Prostate gland (tissue), 2 donors: ENCODE data around the gene FOXO1. TPM values are rescaled to one million over a fixed set of nuclear protein-coding genes. Genes with fewer than 3 reads are reported as not detected.

Source experiments
- DNase-seq: peaks from one replicate; pipeline ENCODE4 v3.0.0-alpha.2; 2019; ENCODE audit warnings: low spot score
- H3K27ac ChIP-seq, 2 donors: fragments of 200-600 bp; sonication (generic); 2 replicates each; pipeline ENCODE4 v1.5.1; 2017 to 2019
- H3K27me3 ChIP-seq: fragments of 200-600 bp; sonication (generic); replicated peaks from 2 replicates; pipeline ENCODE4 v1.5.1; 2019; ENCODE audit not compliant: insufficient read depth
- H3K36me3 ChIP-seq, 2 donors: fragments of 200-600 bp; sonication (generic); 1 replicate in 1 of 2; 2 replicates in 1 of 2; pipeline versions ENCODE4 v1.5.1 to v1.8.1; 2017 to 2019
- H3K4me1 ChIP-seq: fragments of 200-600 bp; sonication (generic); replicated peaks from 2 replicates; pipeline ENCODE4 v1.5.1; 2019
- H3K4me3 ChIP-seq, 2 donors: fragments of 200-600 bp; sonication (generic); 2 replicates each; pipeline ENCODE4 v1.5.1; 2017 to 2019
- H3K9me3 ChIP-seq: fragments of 200-600 bp; sonication (generic); 2 replicates; pipeline ENCODE4 v1.5.1; 2017
- POLR2A ChIP-seq: fragments of 450-650 bp; IDR thresholded peaks from one replicate; pipeline ENCODE4 v1.6.1; 2016; ENCODE audit warnings: antibody characterized with exemption, mild to moderate bottlenecking
- POLR2AphosphoS5 ChIP-seq: sonication (generic); formaldehyde crosslinking; IDR thresholded peaks from one replicate; pipeline ENCODE4 v1.6.1; 2017; ENCODE audit warnings: antibody characterized with exemption
- WGBS: methylation state at CpG from one replicate; pipeline ENCODE4 v1.1.5; 2018; 5-methylcytosine and 5-hydroxymethylcytosine counted together
- intact Hi-C: fragments of 100-400 bp; cut with DNase I; formaldehyde crosslinking; loops from one replicate; pipeline ENCODE4 v1.14.2; 2022
- total RNA-seq, 2 donors: library from RNA; depleted of rRNA; stranded (reverse); fragments of >200 nt; gene quantifications; one replicate each; pipeline ENCODE4 v1.1.0, GENCODE V29; 2016
- TF ChIP-seq, protein P1 (sequence below), 4 experiments: fragments of 200-600 bp in 2 of 4; fragments of 450-650 bp in 2 of 4; sonication (generic) in 2 of 4; IDR thresholded peaks; 1 replicate in 3 of 4; 2 replicates in 1 of 4; pipeline ENCODE4 v1.5.1; 2016 to 2019; ENCODE audit warnings: antibody characterized with exemption in 4 of 4, mild to moderate bottlenecking in 2 of 4, moderate library complexity in 2 of 4

Gene FOXO1
- total RNA-seq, 2 donors from 2014 or later: 23.5 to 46.1 TPM

DNA sequence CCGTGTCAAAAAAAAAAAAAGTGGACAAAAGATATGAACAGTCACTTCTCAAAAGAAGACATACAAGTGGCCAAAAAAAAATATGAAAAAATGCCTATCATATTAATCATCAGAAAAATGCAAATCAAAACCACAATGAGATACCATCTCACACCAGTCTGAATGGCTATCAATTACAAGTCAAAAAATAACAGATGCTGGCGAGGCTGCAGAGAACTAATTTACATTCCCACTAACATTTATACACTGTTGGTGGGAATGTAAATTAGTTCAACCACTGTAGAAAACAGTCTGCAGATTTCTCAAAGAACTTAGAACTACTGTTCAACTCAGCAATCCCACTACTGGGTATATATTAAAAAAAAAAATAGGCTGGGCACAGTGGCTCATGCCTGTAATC lies 26.5 kb upstream of the FOXO1 start:
- WGBS: 74% methylated on average over 2 of the region's 2 CpGs
- no peaks in the 10 kb centered on the region for H3K9me3 ChIP-seq
- no peaks in the 10 kb centered on the region for H3K36me3 ChIP-seq
- intact Hi-C loops: no loop called here
- H3K4me1 ChIP-seq: no peaks in the 10 kb centered on the region
- H3K27me3 ChIP-seq: no peaks in the 10 kb centered on the region
- DNase-seq: no peak
- H3K27ac ChIP-seq: no peak overlapping the region
- H3K4me3 ChIP-seq: no peak overlapping the region
- no peak for TF ChIP-seq POLR2A
- no peak for TF ChIP-seq POLR2AphosphoS5
- TF ChIP-seq, protein P1, sequence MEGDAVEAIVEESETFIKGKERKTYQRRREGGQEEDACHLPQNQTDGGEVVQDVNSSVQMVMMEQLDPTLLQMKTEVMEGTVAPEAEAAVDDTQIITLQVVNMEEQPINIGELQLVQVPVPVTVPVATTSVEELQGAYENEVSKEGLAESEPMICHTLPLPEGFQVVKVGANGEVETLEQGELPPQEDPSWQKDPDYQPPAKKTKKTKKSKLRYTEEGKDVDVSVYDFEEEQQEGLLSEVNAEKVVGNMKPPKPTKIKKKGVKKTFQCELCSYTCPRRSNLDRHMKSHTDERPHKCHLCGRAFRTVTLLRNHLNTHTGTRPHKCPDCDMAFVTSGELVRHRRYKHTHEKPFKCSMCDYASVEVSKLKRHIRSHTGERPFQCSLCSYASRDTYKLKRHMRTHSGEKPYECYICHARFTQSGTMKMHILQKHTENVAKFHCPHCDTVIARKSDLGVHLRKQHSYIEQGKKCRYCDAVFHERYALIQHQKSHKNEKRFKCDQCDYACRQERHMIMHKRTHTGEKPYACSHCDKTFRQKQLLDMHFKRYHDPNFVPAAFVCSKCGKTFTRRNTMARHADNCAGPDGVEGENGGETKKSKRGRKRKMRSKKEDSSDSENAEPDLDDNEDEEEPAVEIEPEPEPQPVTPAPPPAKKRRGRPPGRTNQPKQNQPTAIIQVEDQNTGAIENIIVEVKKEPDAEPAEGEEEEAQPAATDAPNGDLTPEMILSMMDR (IDR thresholded peaks at IDR 0.05): no peak

DNA sequence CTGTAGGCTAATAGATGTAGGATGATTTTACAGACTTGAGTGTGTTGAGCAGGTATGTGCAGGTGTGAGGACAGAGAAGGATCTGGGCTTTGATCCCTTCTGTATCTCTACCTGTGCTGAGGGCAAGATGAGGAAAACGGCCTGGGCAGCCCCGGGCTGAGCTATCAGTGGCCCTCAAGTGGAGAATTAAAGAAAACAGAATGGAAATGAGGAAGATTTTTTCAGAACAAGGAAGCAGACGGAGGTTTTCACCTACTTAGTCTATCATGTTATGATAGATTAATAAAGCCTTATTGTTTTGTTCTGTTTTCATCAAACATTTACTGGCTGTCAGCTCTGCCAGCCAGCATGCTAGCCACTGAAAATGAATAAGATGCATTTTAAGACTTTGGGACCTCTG lies 22.3 kb upstream of the FOXO1 start:
- H3K27me3 ChIP-seq: no peaks in the 10 kb centered on the region
- 64% methylated on average over 3 of the region's 3 CpGs for WGBS

DNA sequence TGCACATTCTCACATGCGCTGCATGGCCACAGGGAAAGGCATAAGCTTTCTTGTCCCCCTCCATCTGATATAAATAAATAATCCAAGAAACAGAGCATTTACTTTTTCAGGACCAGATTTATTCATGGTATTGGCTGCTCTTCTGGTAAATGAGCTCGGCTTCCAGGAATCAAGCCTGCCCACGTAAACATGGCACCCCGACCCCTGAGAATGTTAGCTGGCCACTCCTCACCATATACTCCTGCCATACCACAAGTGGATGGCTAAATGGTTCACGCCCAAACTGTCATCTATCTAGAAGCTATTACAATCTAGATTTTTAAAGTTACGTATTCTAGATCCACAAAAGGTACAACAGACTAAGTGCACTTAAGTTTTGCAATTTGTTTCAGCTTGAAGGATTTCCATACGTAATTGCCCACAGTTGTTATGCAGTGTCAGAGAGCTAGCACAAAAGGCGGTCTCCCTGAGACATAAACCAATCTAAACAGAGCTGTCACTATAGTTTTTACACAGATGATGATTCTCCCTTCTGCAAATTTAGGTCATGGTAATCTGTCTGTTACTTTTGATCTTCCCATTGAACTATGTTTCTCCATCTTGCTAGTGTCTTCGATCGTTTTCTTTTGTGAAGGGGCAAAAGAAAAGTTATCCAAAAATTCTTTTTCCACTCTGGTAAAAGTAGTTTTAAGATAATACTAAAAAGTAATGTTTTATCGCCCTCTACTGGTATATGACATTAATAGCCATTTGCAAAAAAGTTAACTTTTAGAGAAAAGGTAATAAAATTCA lies 16.2 kb upstream of the FOXO1 start:
- intact Hi-C loops: loop anchor here (2.0 to 5.0 kb wide), 3 partner anchors 610 to 996 kb away; no protein-coding TSS in a partner anchor
- TF ChIP-seq POLR2AphosphoS5: no peak
- TF ChIP-seq, protein P1 (IDR thresholded peaks at IDR 0.05): peak; percentile 19 to 80 (median 62)
- no peak overlapping the region for H3K4me3 ChIP-seq
- H3K27me3 ChIP-seq: no peaks in the 10 kb centered on the region
- no peak overlapping the region for H3K27ac ChIP-seq
- H3K9me3 ChIP-seq: no peaks in the 10 kb centered on the region
- WGBS: 56% methylated on average over 11 of the region's 11 CpGs
- no peak for DNase-seq
- H3K4me1 ChIP-seq: no peaks in the 10 kb centered on the region
- no peaks in the 10 kb centered on the region for H3K36me3 ChIP-seq

More for the DNA sequence above, 22.3 kb upstream of the FOXO1 start:
- H3K4me1 ChIP-seq: no peaks in the 10 kb centered on the region
- intact Hi-C loops: no loop called here
- no peak overlapping the region for H3K4me3 ChIP-seq
- no peaks in the 10 kb centered on the region for H3K9me3 ChIP-seq
- no peak overlapping the region for H3K27ac ChIP-seq
- TF ChIP-seq POLR2A: no peak
- TF ChIP-seq, protein P1 (IDR thresholded peaks at IDR 0.05): no peak
- TF ChIP-seq POLR2AphosphoS5: no peak
- no peaks in the 10 kb centered on the region for H3K36me3 ChIP-seq
- DNase-seq: no peak

DNA sequence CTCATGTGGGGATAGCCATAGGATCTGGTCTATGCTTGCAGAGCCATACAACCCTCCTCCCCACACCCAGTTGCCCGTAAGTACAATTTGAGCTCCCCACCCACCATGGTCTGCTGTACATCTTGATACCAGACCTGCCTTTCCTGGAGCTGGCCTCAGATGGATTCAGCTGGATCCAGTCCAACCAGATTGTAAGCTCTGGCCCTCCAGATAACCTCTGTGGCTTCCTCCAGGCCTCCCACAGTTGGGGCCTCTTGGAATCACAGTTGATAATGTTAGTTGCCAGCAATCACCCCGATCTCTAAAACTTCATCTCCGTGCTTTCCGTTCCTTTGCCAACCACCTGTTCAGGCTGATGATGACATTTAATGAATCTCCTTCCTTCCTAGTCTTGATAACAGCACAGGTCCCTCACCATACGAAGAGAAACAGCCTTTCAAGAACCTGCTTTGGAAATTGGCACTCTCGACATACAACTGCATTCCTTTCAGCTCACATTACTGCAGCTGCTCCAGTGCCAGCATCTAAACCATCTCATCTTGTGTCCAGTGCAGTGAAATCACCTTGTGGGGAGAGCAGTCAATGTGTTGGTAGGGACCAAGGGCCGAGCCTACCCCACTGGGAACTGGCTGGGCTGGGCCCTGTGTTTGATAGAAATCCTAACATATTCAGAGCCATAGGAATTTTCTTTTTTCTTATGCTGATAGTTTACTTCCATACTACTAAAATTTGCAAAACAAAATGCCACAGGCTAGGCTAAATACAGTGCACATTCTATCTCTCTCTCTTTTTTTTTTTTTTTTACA lies 15.1 kb upstream of the FOXO1 start:
- no peaks in the 10 kb centered on the region for H3K36me3 ChIP-seq
- H3K4me1 ChIP-seq: no peaks in the 10 kb centered on the region
- H3K9me3 ChIP-seq: no peaks in the 10 kb centered on the region
- intact Hi-C loops: loop anchor here (2.0 to 5.0 kb wide), 3 partner anchors 609 to 995 kb away; no protein-coding TSS in a partner anchor
- 47% methylated on average over 7 of the region's 7 CpGs for WGBS
- no peak overlapping the region for H3K4me3 ChIP-seq
- TF ChIP-seq, protein P1 (IDR thresholded peaks at IDR 0.05): no peak
- no peak for TF ChIP-seq POLR2AphosphoS5
- no peak for TF ChIP-seq POLR2A
- no peak overlapping the region for H3K27ac ChIP-seq
- no peak for DNase-seq
- H3K27me3 ChIP-seq: no peaks in the 10 kb centered on the region
